ENCODE results near the gene IKZF3.

DNA sequence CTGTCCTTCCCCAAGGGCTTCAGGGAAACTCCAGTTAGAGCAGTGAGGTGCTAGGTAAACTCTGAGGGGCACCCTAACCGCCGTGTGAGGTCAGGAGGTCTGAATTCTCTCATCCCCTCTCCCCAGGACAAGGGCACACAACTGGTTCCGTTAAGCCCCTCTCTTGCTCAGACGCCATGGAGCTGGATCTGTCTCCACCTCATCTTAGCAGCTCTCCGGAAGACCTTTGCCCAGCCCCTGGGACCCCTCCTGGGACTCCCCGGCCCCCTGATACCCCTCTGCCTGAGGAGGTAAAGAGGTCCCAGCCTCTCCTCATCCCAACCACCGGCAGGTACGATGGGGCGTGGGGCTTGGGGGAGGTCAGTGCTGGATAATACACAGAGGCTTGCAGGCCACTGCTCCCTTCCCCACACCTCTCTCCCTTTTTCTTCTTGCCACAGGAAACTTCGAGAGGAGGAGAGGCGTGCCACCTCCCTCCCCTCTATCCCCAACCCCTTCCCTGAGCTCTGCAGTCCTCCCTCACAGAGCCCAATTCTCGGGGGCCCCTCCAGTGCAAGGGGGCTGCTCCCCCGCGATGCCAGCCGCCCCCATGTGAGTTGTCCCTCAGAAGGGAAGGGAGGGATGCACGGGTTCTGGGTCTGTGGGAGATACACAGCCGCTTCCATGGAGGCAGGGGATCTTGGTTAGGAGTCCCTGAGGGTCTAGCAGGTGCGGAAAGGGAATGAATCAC lies 121.8 kb downstream of the IKZF3 start:
- TF ChIP-seq, protein P1, sequence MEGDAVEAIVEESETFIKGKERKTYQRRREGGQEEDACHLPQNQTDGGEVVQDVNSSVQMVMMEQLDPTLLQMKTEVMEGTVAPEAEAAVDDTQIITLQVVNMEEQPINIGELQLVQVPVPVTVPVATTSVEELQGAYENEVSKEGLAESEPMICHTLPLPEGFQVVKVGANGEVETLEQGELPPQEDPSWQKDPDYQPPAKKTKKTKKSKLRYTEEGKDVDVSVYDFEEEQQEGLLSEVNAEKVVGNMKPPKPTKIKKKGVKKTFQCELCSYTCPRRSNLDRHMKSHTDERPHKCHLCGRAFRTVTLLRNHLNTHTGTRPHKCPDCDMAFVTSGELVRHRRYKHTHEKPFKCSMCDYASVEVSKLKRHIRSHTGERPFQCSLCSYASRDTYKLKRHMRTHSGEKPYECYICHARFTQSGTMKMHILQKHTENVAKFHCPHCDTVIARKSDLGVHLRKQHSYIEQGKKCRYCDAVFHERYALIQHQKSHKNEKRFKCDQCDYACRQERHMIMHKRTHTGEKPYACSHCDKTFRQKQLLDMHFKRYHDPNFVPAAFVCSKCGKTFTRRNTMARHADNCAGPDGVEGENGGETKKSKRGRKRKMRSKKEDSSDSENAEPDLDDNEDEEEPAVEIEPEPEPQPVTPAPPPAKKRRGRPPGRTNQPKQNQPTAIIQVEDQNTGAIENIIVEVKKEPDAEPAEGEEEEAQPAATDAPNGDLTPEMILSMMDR (IDR thresholded peaks at IDR 0.05) = no peak
- no peak for TF ChIP-seq POLR2A (IDR thresholded peaks at IDR 0.05)
- TF ChIP-seq POLR2AphosphoS5 (IDR thresholded peaks at IDR 0.05) = no peak
- no peak for TF ChIP-seq EP300 (IDR thresholded peaks at IDR 0.05)

All from suprapubic skin (tissue), 4 donors.